Peyer's patch (tissue), 4 donors: Measurements from ENCODE around the gene TUBG2. TPM values are rescaled to one million over a fixed set of nuclear protein-coding genes. Genes with fewer than 3 reads are reported as not detected.
A peak's percentile ranks its signal among the peaks of the same experiment; 100 is the strongest.

ENCODE experiments used
- DNase-seq, 3 donors: peaks; one replicate each; pipeline ENCODE4 v3.0.0-alpha.2; 2017 to 2019
- H3K27ac ChIP-seq, 4 donors: fragments of 200-600 bp; sonication (generic); one replicate each; pipeline ENCODE4 v1.5.1; 2016 to 2019
- H3K27me3 ChIP-seq, 2 donors: fragments of 200-600 bp; sonication (generic); one replicate each; pipeline ENCODE4 v1.5.1; 2019
- H3K36me3 ChIP-seq, 3 donors: fragments of 200-600 bp; sonication (generic); one replicate each; pipeline ENCODE4 v1.5.1; 2016 to 2019
- H3K4me1 ChIP-seq, 4 donors: fragments of 200-600 bp; sonication (generic); one replicate each; pipeline ENCODE4 v1.5.1; 2016 to 2019
- H3K4me3 ChIP-seq, 4 donors: fragments of 200-600 bp; sonication (generic); 1 replicate in 3 of 4; 2 replicates in 1 of 4; pipeline ENCODE4 v1.5.1; 2016 to 2019; ENCODE audit warnings: mild to moderate bottlenecking in 1 of 4
- H3K9me3 ChIP-seq, 4 donors: fragments of 200-600 bp; sonication (generic); one replicate each; pipeline ENCODE4 v1.5.1; 2016 to 2019; ENCODE audit warnings: mild to moderate bottlenecking in 1 of 4
- CTCF ChIP-seq, 6 experiments: fragments of 450-650 bp in 4 of 6; fragments of 200-600 bp in 2 of 6; sonication (generic) in 1 of 6; IDR thresholded peaks; one replicate each; pipeline ENCODE4 v1.5.1; 2017 to 2019; ENCODE audit warnings: antibody characterized with exemption in 6 of 6, mild to moderate bottlenecking in 3 of 6, moderate library complexity in 1 of 6
- POLR2A ChIP-seq, 2 donors: fragments of 450-650 bp; IDR thresholded peaks; one replicate each; pipeline ENCODE4 v1.5.1; 2017; ENCODE audit warnings: antibody characterized with exemption in 2 of 2, mild to moderate bottlenecking in 2 of 2, moderate library complexity in 2 of 2
- total RNA-seq, 4 donors: library from RNA; depleted of rRNA; stranded (reverse); fragments of >200 nt; gene quantifications; one replicate each; pipeline ENCODE4 v1.1.0, GENCODE V29; 2016

The TUBG2 gene
- total RNA-seq, 4 donors from 2014 or later = 5.6 to 79.2 (median 16.6) TPM

GRCh38 chr17:42681976-42682721, 23.1 kb downstream of the TUBG2 start, which contains the start of gene CNTNAP1:
CNTNAP1 (plus strand) TSS chr17:42682531; CDS start chr17:42682830, 299 bp downstream.
- H3K4me1 ChIP-seq = peaks cover 8 to 56% (median 33%) of the 10 kb centered on the region in 4 donors
- no peak for DNase-seq
- H3K36me3 ChIP-seq = no peaks in the 10 kb centered on the region
- H3K27me3 ChIP-seq = no peaks in the 10 kb centered on the region
- H3K27ac ChIP-seq = peak within 1 kb of the TSS; percentile 21 to 53 (median 42)
- no peaks in the 10 kb centered on the region for H3K9me3 ChIP-seq
- H3K4me3 ChIP-seq = peak within 1 kb of the TSS; percentile 26 to 44 (median 42)
- no peak for TF ChIP-seq POLR2A (IDR thresholded peaks at IDR 0.05)
- no peak for TF ChIP-seq CTCF (IDR thresholded peaks at IDR 0.05)

- H3K4me1 ChIP-seq = peaks cover 8 to 49% (median 27%) of the 10 kb centered on the region in 4 donors
Observed at GRCh38 chr17:42682722-42683403, 23.8 kb downstream of the TUBG2 start.

GRCh38 chr17:42683407-42684034, 24.4 kb downstream of the TUBG2 start:
- H3K27ac ChIP-seq = peak overlapping the region in 2 of 4 donors; percentile 49 to 53
- TF ChIP-seq POLR2A (IDR thresholded peaks at IDR 0.05) (no peak), CTCF (IDR thresholded peaks at IDR 0.05) (no peak)
- no peaks in the 10 kb centered on the region for H3K36me3 ChIP-seq
- H3K4me1 ChIP-seq = peaks cover 8 to 47% (median 27%) of the 10 kb centered on the region in 4 donors
- DNase-seq = no peak
- H3K27me3 ChIP-seq = no peaks in the 10 kb centered on the region
- H3K4me3 ChIP-seq = peak overlapping the region in 2 of 4 donors; percentile 3 to 41
- H3K9me3 ChIP-seq = no peaks in the 10 kb centered on the region

More at GRCh38 chr17:42682722-42683403, 23.8 kb downstream of the TUBG2 start:
- Histone ChIP-seq H3K27ac (peak overlapping the region in 3 of 4 donors; percentile 34 to 53 (median 49)), H3K9me3 (no peaks in the 10 kb centered on the region), H3K36me3 (no peaks in the 10 kb centered on the region), H3K27me3 (no peaks in the 10 kb centered on the region), H3K4me3 (peak overlapping the region; percentile 26 to 44 (median 42))
- DNase-seq = peak in 1 of 3 donors; percentile 43
- no peak for TF ChIP-seq POLR2A (IDR thresholded peaks at IDR 0.05)
- TF ChIP-seq CTCF (IDR thresholded peaks at IDR 0.05) = no peak

- TF ChIP-seq CTCF (IDR thresholded peaks at IDR 0.05) = no peak
- Histone ChIP-seq H3K4me1 (peaks cover 8 to 32% (median 14%) of the 10 kb centered on the region in 4 donors), H3K27me3 (no peaks in the 10 kb centered on the region), H3K27ac (no peak overlapping the region), H3K4me3 (no peak overlapping the region), H3K9me3 (no peaks in the 10 kb centered on the region), H3K36me3 (no peaks in the 10 kb centered on the region)
- DNase-seq = no peak
Observed at GRCh38 chr17:42684929-42685556, 26.0 kb downstream of the TUBG2 start.

GRCh38 chr17:42685831-42686230, 26.7 kb downstream of the TUBG2 start:
- Histone ChIP-seq H3K9me3 (no peaks in the 10 kb centered on the region), H3K4me3 (no peak overlapping the region), H3K27ac (no peak overlapping the region), H3K27me3 (no peaks in the 10 kb centered on the region), H3K36me3 (no peaks in the 10 kb centered on the region), H3K4me1 (peaks cover 7 to 27% (median 10%) of the 10 kb centered on the region in 4 donors)
- TF ChIP-seq CTCF (IDR thresholded peaks at IDR 0.05) (no peak), POLR2A (IDR thresholded peaks at IDR 0.05) (no peak)
- no peak for DNase-seq
